NT2/D1 (cell line): Measurements from ENCODE around the gene XRCC3.

Source experiments
- SUZ12 ChIP-seq: IDR thresholded peaks from 2 replicates; pipeline ENCODE4 v1.6.1; 2011; ENCODE audit not compliant: insufficient read length, insufficient read depth; ENCODE audit errors: extremely low read depth
- YY1 ChIP-seq: IDR thresholded peaks from 2 replicates; pipeline ENCODE4 v1.6.1; 2011; ENCODE audit not compliant: insufficient read length, insufficient read depth
- ZNF274 ChIP-seq: IDR thresholded peaks from 2 replicates; pipeline ENCODE4 v1.6.1; 2011; ENCODE audit warnings: mild to moderate bottlenecking, low read depth, low read length

- no peak for TF ChIP-seq ZNF274
- TF ChIP-seq YY1 = no peak
- no peak for TF ChIP-seq SUZ12
These were observed 17.8 kb upstream of the XRCC3 start for GRCh38 chr14:103732868-103733620.
